OCI-M2 (cell line): ENCODE measurements around the gene RHEX.
A peak's percentile ranks its signal among the peaks of the same experiment; 100 is the strongest.
"Not testable (repeated sequence)": the region's sequence is repeated elsewhere in the genome, so short reads cannot be mapped to it uniquely, and the experiment has no call there.

Experiments
- DNase-seq: peaks from one replicate; lab custom pipeline; 2025; ENCODE audit not compliant: unreplicated experiment; lab: John Stamatoyannopoulos, UW

The RHEX gene

DNA sequence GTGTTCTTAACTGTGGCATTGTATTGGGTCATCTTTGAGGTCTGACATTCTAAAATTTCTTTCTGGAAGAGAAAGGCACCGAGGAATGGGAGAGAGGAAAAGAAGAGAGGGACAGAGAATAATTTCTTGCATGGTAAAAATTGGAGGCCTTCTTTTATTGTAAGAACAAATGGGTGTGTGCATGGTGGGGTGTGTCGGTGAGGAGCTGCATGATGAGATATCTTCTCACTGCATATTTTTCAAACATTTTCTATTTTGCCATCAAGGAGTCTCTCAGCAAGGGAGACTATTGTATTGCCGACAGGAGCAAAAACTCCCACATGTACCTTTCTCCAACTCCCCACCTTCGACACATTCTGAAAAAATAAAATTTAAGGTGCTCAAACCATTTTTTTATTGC, 22.8 kb upstream of the RHEX start:
- DNase-seq: no peak

DNA sequence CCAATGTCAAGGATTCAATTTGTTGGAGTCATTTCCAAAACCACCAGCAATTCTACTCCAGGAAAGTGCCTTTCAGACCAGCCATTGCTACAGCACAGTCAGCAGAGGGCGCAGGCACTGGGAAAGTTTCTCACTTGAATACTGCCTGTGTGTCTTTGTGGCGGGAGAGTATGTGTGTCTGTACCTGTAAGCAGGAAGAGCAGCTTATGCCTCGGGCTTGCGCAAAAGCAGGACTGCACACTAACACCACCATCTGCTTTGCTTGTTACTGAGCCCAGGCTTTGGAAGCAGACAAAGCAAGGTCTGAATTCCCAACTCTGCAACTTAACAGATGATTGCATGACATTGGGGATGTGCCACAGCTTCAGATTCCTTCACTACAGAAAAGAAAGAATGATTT, 22.3 kb upstream of the RHEX start:
- peak; percentile 11 for DNase-seq

DNA sequence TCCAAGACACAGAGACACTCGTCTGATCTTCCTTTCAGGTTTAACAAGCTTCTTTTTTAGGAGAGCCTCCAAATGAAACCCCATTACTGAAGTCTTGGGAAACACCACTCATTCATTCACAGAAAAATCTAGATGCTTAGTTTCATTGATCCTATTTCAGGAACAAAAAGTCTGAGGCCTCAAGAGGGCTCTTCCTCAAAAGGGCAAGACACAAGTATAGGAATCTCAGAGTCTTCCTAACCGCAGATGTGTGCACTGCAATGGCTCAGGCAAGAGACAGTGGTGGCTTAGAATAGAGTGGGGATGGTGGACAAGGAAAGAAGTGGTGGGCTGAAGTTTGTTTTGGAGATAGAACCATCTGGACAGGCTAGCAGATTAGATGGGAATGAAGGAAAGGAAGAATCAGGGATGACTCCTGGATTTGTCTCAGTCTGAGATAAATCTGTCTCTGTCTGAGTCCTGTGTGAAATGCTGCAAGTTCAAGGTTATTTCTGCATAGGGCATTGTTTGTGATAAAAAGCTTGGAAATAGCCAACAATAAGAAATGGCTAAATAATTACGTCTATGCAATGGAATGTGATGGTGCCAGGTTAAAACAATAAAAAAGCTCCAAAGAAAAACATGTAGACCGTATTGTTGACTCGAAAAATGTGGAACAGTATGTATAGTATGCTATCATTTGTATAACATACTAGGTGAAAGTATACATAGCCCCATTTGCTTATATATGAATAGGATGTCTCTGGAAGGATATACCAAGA, 20.4 kb upstream of the RHEX start:
- no peak for DNase-seq

DNA sequence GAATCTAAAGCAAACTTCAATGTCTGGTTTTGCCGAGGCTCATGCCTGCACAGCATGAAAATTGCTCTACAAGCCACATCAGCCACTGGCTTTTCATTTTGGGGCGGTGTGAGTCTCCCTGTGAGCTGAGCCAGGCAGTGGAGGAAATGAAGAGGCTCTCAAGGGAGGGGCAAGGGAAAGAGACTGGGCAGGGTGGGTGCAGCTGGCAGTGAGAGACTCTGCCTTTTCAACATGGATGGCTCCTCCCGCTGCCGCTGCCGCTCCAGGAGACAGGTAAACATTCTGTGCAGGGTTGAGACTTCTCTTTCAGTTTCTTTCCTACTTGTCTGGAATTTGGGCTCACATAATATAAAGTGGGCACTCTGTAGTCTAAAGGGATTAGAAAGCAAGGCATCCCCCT, 17.9 kb upstream of the RHEX start:
- no peak for DNase-seq

DNA sequence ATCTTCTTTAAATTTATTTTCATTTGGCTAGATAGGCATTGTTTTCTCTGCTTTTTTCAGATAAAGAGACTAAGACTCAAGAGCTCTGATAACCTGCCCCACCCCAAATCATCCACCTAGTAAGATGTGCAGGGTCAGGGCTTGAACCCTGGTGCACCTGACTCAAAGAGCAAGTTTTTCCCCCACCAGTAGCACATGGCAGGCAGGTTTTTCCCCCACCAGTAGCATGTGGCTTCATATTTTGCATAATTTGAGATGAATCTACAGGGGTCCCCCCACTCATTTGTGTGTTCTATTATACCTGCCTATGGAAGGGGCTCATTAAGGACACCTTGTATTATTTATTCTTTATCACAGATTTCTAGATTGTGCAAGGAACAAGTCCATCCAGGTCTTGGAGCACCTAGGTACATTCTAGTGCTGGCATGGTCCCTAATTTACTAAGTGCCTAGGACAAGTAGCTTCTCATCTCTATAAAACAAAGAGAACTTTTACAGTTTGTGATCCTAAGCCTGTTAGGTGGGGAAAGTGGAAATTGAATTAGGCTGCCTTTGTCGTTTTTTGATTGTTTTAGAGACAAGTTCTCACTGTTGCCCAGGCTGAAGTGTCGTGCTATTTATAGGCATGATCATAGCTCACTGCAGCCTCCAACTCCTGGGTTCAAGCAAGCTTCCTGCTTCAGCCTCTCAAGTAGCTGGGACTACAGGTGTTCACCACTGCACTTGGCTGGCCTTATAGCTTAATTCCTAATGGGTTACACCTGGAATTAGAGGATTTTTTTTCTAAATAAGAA, 16.1 kb upstream of the RHEX start:
- DNase-seq: no peak

DNA sequence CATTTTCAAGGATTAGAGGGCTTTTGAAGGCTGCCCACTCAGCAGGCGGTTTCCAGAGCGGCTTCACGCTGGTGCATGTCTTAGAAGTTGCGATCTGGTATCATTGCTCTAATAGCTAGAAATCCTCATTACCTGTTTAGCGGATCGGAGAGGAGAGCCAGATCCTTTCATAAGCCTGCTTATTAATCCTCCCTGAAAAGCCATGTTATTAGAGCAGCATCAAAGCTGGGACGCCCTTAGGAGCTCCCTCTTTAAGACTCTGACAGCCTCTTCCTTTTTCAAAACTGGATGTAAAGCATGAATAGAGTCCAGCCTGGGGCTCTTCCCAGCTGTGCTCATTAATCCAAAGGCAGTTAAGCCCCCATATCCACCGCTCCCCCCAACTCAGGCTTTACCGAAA, 15.4 kb upstream of the RHEX start:
- no peak for DNase-seq

DNA sequence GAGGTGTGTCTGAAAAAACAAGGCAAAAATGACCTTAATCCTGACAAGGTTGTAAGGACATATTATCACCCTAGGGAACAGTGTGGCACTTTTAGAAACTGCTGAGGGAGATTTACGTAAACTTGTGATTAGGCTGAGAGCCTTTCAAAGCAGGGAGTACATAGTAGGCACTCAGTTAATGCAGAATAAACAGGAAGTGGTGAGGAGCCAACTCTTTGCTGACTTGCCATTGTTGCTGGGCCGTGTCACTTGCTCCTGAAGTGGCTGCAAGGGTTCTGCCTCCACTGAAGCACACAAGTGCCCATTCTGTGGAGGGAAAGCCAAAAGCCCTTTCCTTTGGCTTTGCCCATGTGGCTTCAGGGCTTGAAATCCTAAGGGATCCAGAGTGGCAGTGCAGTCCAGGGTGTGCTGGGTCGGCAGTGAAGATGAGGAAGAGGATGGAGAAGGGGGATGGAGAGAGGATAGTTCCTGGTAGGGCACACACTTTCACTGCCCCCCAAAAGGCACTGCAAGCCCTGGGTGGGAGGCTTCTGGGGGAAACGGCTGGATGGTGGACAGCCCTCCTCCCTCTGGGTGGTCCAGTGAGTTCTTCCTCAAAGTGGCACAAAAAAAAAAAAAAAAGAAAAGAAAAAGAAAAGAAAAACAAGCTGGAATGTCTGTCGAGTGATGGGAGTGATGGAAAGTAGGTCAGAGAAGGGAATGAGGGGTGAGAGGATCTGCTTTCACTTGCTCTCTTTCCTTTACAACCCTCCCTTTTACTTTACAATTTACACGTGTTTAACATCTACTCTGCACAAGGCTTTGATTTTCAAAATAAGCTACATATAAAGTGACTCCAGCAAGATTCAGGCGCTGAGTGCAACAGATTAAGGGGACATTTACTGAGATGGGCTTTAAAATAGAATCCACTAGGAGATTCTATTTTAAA, 13.7 kb upstream of the RHEX start:
- no peak for DNase-seq

DNA sequence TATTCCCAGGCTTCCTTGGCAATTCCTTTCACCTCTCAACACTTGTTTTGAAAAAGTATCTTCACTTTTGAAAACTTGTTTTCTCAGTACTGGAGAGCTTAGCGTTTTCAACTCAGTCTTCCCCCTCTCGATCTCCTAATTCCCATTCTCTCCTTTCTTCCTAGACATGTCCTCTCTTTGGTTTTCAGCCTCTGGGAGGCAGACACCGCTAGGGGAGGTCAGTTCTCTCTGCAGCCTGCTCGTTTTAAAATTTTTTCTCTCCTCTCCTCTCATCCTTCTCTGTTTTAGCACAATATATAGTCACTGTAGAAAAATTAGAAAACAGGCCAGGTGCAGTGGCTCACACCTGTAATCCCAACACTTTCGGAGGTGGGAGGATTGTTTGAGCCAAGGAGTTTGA, 12.6 kb upstream of the RHEX start:
- no peak for DNase-seq

DNA sequence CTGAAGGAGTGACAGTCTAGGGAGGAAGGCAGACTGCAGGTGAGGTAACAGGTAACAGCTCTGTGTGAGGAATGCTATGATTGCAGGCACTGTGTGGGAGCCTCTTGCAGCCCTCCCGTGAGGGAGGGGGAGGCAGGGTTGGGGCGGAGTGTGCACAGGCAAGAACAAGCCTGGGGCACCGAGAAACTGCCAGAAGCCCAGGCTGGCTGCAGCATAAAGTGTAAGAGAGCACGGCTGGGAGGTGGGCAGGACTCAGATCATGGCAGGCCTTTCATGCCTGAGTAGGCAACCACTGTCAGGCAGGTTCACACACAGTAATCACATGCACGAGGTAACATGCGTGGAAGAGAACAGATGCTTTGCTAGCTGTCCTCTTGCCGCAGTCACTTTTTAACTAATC, 11.3 kb upstream of the RHEX start:
- DNase-seq: no peak

DNA sequence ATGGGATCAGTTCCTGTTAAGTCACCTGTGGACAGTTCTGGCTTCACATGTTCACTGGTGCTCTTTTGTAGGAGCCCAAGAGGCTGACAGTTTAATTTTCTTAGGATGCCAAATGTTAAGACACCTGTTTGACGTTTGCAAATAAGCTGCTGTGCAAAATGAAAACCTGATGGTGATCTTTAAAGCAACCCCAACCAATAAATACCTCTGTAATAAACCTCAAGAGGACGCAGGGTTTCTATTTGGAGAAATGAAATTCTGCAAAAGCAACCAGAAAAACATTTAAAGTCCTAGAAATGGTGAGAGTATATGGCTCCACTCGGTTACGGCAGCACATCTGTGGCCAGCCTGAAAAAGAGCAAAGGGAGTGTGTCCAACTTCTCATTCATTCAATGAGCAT, 5.7 kb upstream of the RHEX start:
- DNase-seq: no peak

DNA sequence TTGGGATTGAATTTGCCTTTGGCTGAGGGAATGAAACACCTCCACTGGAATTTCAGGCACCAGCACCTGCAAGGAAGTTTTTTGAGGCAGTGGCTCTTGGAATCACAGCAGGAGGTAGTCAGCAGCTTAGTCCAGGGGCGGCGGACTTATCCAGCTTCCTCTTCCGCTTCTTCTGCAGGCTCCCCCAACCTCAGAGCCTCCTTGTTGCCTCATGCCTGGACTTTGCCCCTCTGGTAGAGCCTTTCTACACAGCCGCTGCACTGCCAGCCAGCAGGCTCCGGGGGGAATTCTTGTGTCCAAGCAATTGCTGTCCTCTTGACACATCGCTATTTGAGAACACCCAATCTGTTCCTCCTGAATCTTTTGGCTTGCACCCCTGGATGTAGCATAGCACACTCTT, 4.4 kb upstream of the RHEX start:
- no peak for DNase-seq

DNA sequence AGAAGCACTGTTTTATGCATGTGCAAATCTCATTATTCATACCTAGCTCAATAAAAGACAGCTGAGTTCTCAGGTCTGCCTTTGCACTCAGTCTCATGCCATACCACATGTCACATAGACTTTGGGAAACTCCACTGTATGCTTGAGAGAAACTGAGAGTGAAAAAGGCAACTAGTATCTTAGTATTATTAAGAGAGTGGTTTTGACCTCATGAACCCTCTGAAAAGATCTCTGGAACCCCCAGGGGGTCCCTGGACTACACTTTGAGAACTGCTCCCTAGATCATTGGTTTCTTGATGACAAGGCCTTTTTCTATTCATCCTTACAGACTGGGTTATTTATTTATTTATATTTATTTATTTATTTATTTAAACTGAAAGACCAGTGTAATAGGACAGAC, 3.7 kb upstream of the RHEX start:
- no peak for DNase-seq

DNA sequence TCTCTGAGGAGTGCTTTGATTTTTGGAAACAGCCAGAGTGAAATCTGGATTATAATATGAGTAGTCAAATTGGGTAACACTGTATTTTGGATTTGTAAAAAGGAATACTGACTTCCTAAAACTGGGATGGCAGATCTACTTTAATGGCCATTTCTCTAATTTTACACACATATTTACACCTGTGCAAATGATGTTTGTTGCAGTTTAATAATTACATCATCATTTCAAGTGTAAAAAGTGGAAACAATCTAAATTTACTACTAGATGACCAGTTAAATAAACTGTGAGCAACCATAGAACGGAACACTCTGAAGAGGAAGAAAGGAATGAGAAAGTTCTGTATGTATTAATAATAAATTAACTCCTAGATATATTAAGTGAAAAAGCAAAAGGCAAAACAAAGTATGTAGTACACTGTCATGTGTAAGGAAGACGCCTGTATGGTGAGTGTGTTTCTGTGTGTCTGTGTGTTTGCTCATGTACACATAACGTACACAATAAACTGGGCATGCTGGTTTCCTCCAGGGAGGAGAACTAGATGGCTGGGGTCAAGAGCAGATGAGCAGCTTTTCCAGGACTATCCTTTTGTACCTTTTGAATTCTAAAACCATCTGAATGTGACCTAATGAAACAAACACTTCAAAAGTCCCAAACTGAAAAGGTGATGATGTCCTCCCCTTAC, 2.9 kb upstream of the RHEX start:
- DNase-seq: no peak

DNA sequence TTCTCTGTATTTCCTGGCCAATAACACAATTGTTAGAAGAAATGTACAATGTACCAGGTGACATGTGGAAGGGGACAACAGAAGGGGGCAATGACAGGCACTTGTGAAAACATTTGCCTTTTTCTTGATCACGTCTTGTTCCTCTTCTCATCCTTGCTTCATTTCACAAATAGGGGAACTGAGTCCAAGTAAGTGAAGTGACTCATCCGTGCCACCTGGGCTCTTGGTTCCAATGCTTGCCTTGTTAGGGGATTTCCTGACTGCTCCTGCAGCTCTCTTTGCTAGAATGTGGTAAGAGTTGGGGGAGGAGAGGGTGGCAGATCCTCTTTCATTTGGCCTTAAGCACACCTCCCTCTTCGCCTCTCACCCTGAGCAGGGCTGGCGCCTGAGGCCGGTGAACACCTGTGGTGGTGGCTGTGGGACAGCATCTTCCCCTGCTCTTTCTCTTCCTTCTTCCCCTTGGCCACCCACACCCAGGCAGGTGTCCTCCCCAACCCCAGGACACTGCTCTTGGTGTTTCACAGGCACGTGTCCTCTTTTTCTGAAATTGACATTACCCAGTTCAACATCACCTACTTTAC, 2.2 kb upstream of the RHEX start:
- DNase-seq: no peak

DNA sequence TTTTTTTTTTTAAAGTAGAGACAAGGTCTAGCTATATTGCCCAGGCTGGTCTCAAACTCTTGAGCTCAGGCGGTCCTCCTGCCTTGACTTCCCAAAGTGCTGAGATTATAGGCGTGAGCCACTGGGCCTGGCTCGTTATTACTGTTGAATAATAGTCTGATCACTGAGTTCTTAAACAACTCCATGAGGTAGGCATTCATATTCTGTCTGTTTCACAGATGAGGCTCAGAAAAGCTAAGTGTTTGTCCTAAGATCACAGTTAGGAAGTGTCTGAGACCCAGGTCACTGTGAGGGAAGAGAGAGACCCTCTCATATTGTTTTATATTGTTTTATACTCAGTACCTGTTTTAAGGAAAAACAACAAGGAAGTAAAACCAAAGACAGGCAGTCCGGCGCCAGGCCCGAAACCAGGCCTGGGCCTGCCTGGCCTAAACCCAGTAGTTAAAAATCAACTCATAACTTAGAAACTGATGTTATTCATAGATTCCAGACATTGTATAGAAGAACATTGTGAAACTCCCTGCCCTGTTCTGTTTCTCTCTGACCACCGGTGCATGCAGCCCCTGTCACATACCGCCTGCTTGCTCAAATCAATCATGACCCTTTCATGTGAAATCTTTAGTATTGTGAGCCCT, 625 bp upstream of the RHEX start:
- not testable (repeated sequence) for DNase-seq

DNA sequence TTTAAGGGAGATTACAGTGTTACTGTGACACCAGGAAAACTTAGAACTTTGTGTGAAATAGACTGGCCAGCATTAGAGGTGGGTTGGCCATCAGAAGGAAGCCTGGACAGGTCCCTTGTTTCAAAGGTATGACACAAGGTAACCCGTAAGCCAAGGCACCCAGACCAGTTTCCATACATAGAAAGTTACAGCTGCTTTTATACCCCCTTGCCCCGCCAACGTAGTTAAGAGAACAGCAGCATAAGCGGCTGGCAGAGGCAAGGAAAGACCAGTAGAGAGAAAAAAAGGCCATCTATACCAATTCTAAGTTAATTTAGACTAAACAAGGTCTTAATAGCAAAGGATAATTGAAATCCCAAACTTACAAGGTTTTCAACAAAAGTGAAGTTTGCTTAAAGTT, 643 bp downstream of the RHEX start:
- DNase-seq: not testable (repeated sequence)

DNA sequence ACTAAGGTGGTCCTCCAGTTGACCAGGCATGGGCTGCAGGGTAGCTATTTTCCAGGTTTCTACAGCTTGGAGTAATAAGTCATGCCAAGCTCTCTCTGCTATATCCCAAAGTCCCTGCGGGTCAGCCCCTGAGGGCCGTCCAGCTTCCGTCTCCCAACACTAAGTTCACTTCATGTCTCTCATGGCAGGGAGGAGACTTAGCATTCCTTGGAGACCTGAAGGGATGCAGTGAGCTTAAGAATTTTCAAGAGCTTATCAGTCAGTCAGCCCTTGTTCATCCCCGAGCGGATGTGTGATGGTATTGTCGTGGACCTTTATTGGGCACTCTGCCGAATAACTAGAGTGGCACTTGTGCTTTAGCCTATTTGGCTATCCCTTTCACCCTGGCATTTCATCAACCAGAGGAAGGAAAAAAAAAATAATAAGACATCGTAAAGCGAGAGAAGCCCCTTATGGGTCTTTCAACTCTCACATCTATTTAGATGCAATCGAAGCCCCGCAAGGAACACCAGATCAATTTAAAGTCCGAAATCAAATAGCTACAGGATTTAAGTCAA, 2.2 kb downstream of the RHEX start:
- not testable (repeated sequence) for DNase-seq

DNA sequence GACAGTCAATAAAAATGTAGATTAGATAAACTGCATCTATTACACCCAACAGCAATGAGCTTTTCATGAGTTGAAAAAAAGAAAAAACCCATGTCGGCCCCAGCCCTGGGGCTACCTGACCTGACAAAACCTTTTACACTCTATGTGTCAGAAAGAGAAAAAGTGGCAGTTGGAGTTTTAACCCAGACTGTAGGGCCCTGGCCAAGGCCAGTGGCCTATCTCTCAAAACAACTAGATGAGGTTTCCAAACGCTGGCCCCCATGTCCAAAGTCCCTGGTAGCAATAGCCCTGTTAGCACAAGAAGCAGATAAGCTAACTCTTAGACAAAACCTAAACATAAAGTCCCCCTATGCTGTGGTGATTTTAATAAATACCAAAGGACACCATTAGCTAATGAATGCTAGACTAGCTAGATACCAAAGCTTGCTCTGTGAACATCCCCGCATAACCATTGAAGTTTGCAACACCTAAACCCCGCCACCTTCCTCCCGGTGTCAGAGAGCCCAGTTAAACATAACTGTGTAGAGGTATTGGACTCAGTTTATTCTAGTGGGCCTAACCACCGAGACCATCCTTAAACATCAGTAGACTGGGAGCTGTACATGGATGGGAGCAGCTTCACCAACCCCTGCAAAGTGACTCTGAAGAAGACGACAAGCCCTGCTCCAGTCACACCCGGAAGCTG, 2.8 kb downstream of the RHEX start:
- not testable (repeated sequence) for DNase-seq

DNA sequence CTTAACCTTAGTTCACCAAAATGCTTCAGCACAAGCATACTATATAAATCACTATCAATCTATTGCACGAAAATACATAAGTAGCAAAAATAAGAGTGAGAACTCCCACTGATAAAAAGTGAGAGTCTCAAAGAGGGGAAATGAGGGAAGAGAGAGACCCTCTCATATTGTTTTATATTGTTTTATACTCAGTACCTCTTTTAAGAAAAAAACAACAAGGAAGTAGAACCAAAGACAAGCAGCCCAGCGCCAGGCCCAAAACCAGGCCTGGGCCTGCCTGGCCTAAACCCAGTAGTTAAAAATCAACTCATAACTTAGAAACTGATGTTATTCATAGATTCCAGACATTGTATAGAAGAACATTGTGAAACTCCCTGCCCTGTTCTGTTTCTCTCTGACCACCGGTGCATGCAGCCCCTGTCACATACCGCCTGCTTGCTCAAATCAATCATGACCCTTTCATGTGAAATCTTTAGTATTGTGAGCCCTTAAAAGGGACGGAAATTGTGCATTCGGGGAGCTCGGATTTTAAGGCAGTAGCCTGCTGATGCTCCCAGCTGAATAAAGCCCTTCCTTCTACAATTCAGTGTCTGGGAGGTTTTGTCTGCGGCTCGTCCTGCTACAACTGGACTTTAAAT, 5.4 kb downstream of the RHEX start:
- DNase-seq: not testable (repeated sequence)
